ENCODE measurements around the gene SERPINB7.

SERPINB7 gene

GRCh38 chr18:63850020-63850419, 74.8 kb downstream of the SERPINB7 start:
- no peak for DNase-seq

- DNase-seq = no peak
These were observed 75.4 kb downstream of the SERPINB7 start for GRCh38 chr18:63850636-63851035.

All from fibroblast of skin of back (primary cell).